Activated CD8-positive, alpha-beta T cell treated with anti-CD3 and anti-CD28 coated beads for 36 hours (primary cell): ENCODE measurements around the gene TRIM56. TPM values are rescaled to one million over a fixed set of nuclear protein-coding genes. Genes with fewer than 3 reads are reported as not detected.

Source experiments
- ATAC-seq: fragments of 200-7000 bp; cut with Tn5 transposase; one replicate; pipeline ENCODE4 v1.10.0; 2021; ENCODE audit warnings: mild to moderate bottlenecking, moderate library complexity
- CTCF ChIA-PET: fragments of 350-600 bp; sonication (Branson Sonifier 250); formaldehyde crosslinking; loops from one replicate; lab custom pipeline; 2021; ENCODE audit warnings: antibody characterized with exemption; lab: Charles Lee
- POLR2A ChIA-PET: fragments of 350-600 bp; sonication (Branson Sonifier 250); formaldehyde crosslinking; loops from one replicate; lab custom pipeline; 2021; ENCODE audit warnings: antibody characterized with exemption; lab: Charles Lee
- DNase-seq: peaks from one replicate; pipeline ENCODE4 v3.0.0-alpha.2; 2020
- H3K27ac Mint-ChIP-seq: one replicate; pipeline ENCODE4 v1.8.0; 2021; ENCODE audit warnings: mild to moderate bottlenecking, mixed read lengths
- H3K27me3 Mint-ChIP-seq: one replicate; pipeline ENCODE4 v1.8.0; 2021; ENCODE audit warnings: mixed read lengths
- H3K36me3 Mint-ChIP-seq: one replicate; pipeline ENCODE4 v1.8.0; 2021; ENCODE audit warnings: low read depth, mixed read lengths
- H3K4me1 Mint-ChIP-seq: one replicate; pipeline ENCODE4 v1.8.0; 2021; ENCODE audit warnings: low read depth, mixed read lengths
- H3K4me3 Mint-ChIP-seq: one replicate; pipeline ENCODE4 v1.8.0; 2021; ENCODE audit warnings: mild to moderate bottlenecking, moderate library complexity, mixed read lengths
- H3K9me3 Mint-ChIP-seq: one replicate; pipeline ENCODE4 v1.8.0; 2021; ENCODE audit warnings: mixed read lengths
- intact Hi-C: fragments of 100-400 bp; cut with micrococcal nuclease; formaldehyde crosslinking; loops from one replicate; pipeline ENCODE4 v1.10.0; 2022
- total RNA-seq, 2 experiments: library from RNA; stranded (reverse); gene quantifications; one replicate each; pipeline ENCODE4 v1.2.3, GENCODE V29; 2021
- TF ChIP-seq, protein P1 (sequence below): fragments of 200-600 bp; IDR thresholded peaks from one replicate; pipeline ENCODE4 v1.8.0; 2022; ENCODE audit warnings: antibody characterized with exemption, mild to moderate bottlenecking

TRIM56 gene
- total RNA-seq, 2 experiments from 2014 or later = 40.1 to 42.3 TPM

DNA sequence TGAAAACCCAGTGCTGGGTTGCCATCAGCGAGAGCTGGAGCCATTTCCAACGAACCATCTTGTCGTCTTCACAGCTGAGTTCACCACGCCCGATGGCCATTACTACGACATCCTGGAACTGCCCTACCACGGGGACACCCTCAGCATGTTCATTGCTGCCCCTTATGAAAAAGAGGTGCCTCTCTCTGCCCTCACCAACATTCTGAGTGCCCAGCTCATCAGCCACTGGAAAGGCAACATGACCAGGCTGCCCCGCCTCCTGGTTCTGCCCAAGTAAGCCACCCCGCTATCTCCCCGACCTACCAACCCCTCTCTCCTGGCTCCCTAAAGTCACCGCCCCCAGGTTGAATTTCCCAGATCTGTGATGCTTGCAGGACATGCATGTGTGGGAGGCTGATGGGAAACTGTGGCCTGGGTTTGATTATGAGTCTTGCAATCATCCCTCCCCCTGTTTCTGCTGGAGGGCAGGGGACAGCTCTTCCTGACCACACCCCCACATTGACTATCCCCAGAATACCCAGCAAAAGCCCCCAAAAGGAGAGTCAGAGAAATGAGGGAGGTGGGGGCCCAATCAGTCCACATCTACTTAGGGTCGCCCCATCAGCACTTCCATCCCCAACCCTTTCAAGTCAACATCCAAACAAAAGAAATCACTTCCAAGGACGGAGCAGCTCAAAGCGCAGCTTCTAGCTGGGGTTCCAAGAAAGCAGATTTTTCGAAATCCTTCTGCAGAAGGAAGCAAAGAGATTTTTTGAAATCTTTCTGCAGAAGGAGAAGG, 48.5 kb downstream of the TRIM56 start:
- no peak overlapping the region for H3K27ac Mint-ChIP-seq
- ATAC-seq (no peak), DNase-seq (no peak)
- no peak overlapping the region for H3K4me3 Mint-ChIP-seq
- peaks cover 18% of the 10 kb centered on the region for H3K27me3 Mint-ChIP-seq
- intact Hi-C loops = no loop called here
- no peaks in the 10 kb centered on the region for H3K9me3 Mint-ChIP-seq
- POLR2A ChIA-PET = interaction anchor here (1.3 kb wide), 1 partner anchor 48 kb away, joined by 3 read pairs; the partner anchor contains the start of gene TRIM56
- TF ChIP-seq, protein P1, sequence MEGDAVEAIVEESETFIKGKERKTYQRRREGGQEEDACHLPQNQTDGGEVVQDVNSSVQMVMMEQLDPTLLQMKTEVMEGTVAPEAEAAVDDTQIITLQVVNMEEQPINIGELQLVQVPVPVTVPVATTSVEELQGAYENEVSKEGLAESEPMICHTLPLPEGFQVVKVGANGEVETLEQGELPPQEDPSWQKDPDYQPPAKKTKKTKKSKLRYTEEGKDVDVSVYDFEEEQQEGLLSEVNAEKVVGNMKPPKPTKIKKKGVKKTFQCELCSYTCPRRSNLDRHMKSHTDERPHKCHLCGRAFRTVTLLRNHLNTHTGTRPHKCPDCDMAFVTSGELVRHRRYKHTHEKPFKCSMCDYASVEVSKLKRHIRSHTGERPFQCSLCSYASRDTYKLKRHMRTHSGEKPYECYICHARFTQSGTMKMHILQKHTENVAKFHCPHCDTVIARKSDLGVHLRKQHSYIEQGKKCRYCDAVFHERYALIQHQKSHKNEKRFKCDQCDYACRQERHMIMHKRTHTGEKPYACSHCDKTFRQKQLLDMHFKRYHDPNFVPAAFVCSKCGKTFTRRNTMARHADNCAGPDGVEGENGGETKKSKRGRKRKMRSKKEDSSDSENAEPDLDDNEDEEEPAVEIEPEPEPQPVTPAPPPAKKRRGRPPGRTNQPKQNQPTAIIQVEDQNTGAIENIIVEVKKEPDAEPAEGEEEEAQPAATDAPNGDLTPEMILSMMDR = no peak
- peaks cover 27% of the 10 kb centered on the region for H3K4me1 Mint-ChIP-seq
- no peaks in the 10 kb centered on the region for H3K36me3 Mint-ChIP-seq
- CTCF ChIA-PET = interaction anchor here (0.9 to 6.1 kb wide), 8 partner anchors 9 to 156 kb away, joined by 3 to 33 read pairs (median 5); no protein-coding TSS in a partner anchor

DNA sequence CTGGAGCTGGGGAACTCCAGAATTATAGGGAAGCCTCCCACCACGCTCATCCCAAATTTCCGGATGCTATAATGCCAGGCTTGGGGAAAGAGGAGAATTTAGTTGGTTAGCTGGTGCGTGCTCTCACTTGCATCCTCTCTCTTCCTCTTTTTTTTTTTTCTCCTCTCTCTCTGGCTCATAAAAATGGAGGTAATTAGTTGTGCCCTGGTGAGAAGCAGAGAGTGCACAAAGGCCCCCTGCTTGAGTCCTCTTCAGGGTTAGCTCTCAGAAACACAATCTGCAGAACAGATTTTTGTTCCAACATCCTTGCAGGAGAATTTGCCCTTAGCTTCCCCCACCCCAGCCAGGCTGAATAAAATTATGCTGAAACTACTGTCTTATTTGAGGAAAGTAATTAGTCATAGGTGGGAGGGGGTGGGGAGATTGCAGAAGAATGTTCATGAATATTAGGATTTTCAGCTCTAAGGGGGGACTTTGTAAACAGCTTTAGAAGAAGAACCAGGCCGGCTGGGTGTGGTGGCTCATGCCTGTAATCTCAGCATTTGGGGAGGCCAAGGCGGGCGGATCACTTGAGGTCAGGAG, 49.2 kb downstream of the TRIM56 start:
- Mint-ChIP-seq H3K9me3 (no peaks in the 10 kb centered on the region), H3K36me3 (no peaks in the 10 kb centered on the region), H3K27ac (no peak overlapping the region), H3K4me3 (no peak overlapping the region), H3K4me1 (peaks cover 31% of the 10 kb centered on the region), H3K27me3 (peaks cover 18% of the 10 kb centered on the region)
- TF ChIP-seq, protein P1 = no peak
- POLR2A ChIA-PET = no interaction called here
- no peak for ATAC-seq
- no peak for DNase-seq
- intact Hi-C loops = no loop called here
- CTCF ChIA-PET = interaction anchor here (0.9 to 6.1 kb wide), 8 partner anchors 9 to 156 kb away, joined by 3 to 33 read pairs (median 5); no protein-coding TSS in a partner anchor

DNA sequence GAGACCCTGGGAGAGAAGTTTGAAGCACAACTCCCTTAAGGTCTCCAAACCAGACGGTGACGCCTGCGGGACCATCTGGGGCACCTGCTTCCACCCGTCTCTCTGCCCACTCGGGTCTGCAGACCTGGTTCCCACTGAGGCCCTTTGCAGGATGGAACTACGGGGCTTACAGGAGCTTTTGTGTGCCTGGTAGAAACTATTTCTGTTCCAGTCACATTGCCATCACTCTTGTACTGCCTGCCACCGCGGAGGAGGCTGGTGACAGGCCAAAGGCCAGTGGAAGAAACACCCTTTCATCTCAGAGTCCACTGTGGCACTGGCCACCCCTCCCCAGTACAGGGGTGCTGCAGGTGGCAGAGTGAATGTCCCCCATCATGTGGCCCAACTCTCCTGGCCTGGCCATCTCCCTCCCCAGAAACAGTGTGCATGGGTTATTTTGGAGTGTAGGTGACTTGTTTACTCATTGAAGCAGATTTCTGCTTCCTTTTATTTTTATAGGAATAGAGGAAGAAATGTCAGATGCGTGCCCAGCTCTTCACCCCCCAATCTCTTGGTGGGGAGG, 52.5 kb downstream of the TRIM56 start:
- Mint-ChIP-seq H3K27me3 (peaks cover 12% of the 10 kb centered on the region), H3K27ac (peak overlapping the region; percentile 86), H3K4me1 (peaks cover 49% of the 10 kb centered on the region), H3K4me3 (peak overlapping the region; percentile 62), H3K9me3 (no peaks in the 10 kb centered on the region), H3K36me3 (no peaks in the 10 kb centered on the region)
- CTCF ChIA-PET = interaction anchor here (0.8 to 14.0 kb wide), 10 partner anchors 10 to 71 kb away, joined by 3 to 280 read pairs (median 6); partner anchors contain the start of gene TRIM56
- ATAC-seq (no peak), DNase-seq (no peak)
- intact Hi-C loops = no loop called here
- TF ChIP-seq, protein P1 = no peak
- POLR2A ChIA-PET = interaction anchor here (1.9 kb wide), 1 partner anchor 52 kb away, joined by 8 read pairs; the partner anchor contains the start of gene TRIM56

DNA sequence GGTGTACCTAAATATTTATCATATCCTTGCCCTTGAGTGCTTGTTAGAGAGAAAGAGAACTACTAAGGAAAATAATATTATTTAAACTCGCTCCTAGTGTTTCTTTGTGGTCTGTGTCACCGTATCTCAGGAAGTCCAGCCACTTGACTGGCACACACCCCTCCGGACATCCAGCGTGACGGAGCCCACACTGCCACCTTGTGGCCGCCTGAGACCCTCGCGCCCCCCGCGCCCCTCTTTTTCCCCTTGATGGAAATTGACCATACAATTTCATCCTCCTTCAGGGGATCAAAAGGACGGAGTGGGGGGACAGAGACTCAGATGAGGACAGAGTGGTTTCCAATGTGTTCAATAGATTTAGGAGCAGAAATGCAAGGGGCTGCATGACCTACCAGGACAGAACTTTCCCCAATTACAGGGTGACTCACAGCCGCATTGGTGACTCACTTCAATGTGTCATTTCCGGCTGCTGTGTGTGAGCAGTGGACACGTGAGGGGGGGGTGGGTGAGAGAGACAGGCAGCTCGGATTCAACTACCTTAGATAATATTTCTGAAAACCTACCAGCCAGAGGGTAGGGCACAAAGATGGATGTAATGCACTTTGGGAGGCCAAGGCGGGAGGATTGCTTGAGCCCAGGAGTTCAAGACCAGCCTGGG, 53.1 kb downstream of the TRIM56 start:
- peak; percentile 97 for DNase-seq
- H3K4me1 Mint-ChIP-seq = peaks cover 49% of the 10 kb centered on the region
- no peaks in the 10 kb centered on the region for H3K36me3 Mint-ChIP-seq
- no peaks in the 10 kb centered on the region for H3K9me3 Mint-ChIP-seq
- intact Hi-C loops = no loop called here
- peak overlapping the region; percentile 62 for H3K4me3 Mint-ChIP-seq
- TF ChIP-seq, protein P1 = peak; percentile 94
- H3K27ac Mint-ChIP-seq = peak overlapping the region; percentile 86
- peak; percentile 88 for ATAC-seq
- ChIA-PET CTCF (interaction anchor here (0.6 to 14.0 kb wide), 11 partner anchors 9 to 72 kb away, joined by 3 to 280 read pairs (median 6); partner anchors contain the start of gene TRIM56), POLR2A (interaction anchor here (1.9 kb wide), 1 partner anchor 53 kb away, joined by 8 read pairs; the partner anchor contains the start of gene TRIM56)
- H3K27me3 Mint-ChIP-seq = peaks cover 9% of the 10 kb centered on the region
